Brain pericyte (primary cell): Measurements from ENCODE around the gene TMEM243.
"Not testable (repeated sequence)": the region's sequence is repeated elsewhere in the genome, so short reads cannot be mapped to it uniquely, and the experiment has no call there.

Source experiments
- DNase-seq: peaks from one replicate; pipeline ENCODE4 v3.0.0-alpha.2; 2012; ENCODE audit warnings: low read depth, low spot score

The TMEM243 gene, protein sequence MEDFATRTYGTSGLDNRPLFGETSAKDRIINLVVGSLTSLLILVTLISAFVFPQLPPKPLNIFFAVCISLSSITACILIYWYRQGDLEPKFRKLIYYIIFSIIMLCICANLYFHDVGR

DNA sequence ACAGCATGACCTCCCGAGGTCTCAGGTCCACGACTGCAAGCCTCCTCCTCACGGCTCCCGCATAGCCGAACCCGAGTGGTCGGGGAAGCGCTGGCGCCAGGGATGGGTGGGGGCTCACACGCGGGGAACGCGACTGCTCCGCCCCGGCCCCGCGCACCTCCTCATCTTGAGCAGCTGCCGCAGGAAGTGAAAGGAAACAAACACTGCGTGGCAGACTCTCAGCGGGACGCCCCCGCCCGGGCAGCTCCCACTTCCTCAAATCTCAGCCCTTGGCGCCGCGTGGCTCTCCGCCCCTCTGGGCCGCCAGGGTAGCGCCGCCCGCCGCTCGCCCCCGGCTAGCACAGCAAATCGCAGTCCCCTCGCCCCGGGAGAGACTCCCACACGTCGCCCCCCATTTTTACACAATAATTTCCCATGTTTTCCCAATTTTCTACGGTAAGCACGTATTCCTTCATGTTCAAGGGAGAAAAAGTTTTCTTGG is at the start of gene TMEM243:
TMEM243 (minus strand) TSS at position 188 of the 481 bp plus-strand sequence. CDS start 229 bp downstream, outside the sequence.
- no peak for DNase-seq

- no peak for DNase-seq
Observed at GRCh38 chr7:87267239-87267900, 47.8 kb upstream of the TMEM243 start.

- no peak for DNase-seq
Observed at GRCh38 chr7:87263537-87263936, 44.0 kb upstream of the TMEM243 start.

- DNase-seq, result no peak
Observed at GRCh38 chr7:87253589-87254087, 34.1 kb upstream of the TMEM243 start.

DNA sequence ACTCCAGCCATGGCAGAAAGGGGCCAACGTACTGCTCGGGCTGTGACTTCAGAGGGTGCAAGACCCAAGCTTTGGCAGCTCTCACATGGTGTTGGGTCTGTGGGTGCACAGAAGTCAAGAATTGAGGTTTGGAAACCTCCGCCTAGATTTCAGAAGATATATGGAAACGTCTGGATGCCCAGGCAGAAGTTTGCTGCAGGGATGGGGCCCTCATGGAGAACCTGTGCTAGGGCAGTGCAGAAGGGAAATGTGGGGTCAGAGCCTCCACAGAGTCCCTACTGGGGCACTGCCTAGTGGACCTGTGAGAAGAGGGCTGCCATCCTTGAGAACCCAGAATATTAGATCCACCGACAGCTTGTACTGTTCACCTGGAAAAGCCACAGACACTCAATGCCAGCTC is 26.1 kb upstream of the TMEM243 start:
- not testable (repeated sequence) for DNase-seq

DNA sequence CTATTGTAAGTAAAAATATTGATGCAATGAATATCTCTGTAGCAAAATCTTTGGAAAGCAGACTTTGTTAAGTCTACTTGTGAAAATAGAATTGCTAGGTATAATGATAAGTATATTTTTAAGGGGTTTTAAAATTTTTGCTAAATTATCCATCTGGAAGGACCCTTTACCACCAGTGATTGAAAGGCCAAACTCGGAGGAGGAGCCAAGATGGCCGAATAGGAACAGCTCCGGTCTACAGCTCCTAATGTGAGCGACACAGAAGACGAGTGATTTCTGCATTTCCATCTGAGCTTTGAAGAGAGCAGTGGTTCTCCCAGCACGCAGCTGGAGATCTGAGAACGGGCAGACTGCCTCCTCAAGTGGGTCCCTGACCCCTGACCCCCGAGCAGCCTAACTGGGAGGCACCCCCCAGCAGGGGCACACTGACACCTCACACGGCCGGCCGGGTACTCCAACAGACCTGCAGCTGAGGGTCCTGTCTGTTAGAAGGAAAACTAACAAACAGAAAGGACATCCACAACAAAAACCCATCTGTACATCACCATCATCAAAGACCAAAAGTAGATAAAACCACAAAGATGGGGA is 19.0 kb upstream of the TMEM243 start:
- DNase-seq, result not testable (repeated sequence)

GRCh38 chr7:87234949-87235348 is 15.4 kb upstream of the TMEM243 start:
- no peak for DNase-seq

GRCh38 chr7:87231711-87232110 is 12.2 kb upstream of the TMEM243 start:
- no peak for DNase-seq

DNA sequence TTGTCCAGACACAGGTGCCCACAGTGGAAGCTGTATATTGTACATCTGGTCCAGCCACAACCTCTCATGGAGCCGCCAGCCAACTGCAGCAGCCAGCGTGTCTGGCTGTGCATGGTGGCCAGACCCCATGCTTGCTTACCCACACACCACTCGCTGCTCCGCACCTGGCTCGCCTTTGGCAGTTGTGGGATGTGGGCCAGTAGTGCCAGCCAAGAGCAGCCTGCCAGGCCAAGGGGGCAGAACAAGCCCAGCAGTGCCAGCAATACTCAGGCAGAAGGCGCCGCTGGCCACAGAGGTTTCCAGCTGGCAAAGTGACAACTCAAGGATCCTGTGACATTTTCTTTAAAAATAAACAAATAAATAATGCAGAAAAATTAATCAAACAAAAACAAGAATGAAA is 11.7 kb upstream of the TMEM243 start:
- DNase-seq, result no peak

GRCh38 chr7:87226495-87226894 is 7.0 kb upstream of the TMEM243 start:
- DNase-seq, result no peak

DNA sequence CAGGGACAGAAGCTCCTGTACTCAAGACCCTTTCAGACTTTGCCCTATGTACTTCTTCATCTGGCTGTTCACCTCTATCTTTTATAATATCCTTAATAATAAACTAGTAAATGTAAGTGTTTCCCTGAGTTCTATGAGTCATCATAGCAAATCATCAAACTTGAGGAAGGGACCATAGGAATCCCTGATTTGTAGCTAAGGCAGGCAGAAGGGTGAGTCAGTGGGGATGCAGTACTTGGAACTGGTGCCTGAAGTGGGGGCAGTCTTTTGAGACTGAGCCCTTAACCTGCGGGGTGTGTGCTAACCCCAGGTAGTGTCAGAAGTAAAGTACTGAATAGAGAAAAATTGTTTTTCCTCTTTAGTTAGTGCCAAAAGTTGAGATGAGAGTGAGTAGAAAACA is 6.2 kb upstream of the TMEM243 start:
- DNase-seq, result no peak

DNA sequence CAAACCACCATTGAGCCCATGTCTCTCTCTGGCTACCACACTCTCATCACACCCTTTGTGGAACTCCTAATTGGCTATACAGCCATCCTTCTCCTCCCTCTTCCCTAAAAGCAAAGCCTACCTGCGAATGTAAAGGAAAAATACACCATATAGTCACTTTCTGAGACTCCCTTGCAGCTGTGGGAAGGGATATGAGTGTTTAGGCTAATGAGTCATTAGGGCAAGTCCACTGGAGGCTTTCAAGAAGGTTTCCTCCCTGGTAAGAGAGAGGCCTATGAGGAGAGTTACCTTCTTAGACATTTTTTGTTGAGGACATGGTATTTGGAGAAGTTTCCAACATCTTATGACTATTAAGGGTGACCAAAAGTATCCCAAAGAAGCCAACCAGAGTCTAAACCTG is 4.1 kb upstream of the TMEM243 start:
- no peak for DNase-seq

DNA sequence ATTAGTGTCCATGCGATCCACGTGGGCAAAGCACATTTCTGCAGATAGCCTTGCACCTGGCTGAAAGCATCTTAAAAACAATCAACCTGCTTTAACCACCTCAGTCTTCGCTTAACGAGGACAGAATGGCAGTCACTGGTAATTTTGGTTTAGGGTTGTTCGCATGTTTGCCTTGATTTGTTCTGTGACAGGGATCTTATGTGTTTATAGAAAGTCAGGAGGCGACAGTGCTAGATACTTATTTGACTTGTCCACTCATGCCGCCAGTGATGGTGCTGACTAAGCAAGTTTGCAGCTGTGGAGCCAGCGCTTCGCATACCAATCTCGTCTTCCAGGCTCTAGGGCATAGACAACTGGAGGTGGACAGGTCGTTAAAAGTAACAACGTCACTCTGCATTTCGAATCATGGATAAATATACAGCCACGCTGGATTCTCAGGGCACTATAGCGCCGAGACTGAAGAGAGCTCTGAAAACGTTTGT is 1.2 kb upstream of the TMEM243 start:
- no peak for DNase-seq

DNA sequence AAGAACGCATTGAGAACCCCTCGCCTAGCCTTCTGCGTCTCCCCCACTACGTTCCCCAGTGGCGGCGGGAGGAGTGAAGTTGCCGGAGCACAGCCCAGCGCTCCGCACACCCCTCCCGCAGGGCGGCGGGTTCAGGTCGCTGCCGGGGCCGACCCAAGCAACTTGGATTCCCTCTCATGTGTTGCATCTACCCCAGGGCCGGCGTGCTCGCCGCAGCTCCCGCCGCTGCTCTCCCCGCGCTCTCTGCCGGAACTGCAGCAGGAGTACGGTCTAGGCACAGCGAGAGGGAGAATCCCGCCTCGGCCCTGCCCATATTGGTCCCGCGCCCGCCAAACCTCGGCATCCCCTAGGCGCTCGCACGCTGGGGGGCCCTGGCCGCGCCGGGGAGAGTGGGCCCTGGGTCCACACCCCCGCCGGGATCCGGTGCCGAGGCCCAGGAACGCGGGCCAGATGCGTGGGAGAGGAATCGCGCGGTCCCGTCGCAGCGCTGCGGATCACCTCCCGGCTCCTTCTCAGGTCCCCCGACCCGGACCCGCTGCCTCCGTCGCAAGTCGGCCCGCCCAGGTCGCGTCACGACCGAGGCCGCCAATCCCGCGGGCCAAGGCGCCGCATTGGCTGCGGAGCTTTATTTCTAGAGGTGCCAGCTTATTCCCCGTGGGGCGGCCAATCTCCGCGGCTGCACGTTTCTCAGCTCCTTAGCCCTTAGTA is 648 bp upstream of the TMEM243 start:
- DNase-seq, result no peak

DNA sequence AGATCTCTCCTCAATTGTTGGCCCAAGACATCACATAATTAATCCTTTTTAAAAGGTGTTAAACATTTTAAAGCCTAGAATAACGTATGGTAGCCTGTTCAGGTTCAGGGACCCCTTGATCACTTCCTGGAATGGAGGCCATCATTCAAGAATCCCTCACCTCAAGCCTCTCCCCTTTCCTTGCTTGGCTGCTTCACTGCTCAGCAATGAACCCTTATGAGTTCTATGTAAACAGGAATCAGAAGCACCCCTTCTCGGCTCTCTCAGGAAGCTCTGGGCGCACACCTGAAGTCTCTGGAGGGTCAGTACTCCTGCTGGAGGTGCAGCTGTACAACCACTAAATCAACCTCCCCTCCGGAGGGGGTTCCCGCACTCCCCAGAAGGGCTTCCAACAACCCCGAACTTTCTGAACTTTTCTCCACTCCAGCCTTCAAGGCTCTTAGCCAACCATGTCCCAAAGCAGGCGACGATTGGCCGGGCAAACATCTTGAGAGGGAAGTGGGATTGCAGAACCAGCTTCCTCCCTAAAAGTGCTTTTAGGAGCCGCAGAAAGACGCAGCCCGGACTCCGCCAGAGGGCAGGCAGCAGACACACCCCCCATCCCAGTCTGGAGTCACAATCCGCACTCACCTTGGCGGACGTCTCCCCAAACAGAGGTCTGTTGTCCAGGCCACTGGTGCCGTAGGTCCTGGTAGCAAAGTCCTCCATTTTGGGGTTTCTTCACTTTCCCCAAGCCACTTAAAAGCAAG is 562 bp downstream of the TMEM243 start:
- DNase-seq, result no peak

DNA sequence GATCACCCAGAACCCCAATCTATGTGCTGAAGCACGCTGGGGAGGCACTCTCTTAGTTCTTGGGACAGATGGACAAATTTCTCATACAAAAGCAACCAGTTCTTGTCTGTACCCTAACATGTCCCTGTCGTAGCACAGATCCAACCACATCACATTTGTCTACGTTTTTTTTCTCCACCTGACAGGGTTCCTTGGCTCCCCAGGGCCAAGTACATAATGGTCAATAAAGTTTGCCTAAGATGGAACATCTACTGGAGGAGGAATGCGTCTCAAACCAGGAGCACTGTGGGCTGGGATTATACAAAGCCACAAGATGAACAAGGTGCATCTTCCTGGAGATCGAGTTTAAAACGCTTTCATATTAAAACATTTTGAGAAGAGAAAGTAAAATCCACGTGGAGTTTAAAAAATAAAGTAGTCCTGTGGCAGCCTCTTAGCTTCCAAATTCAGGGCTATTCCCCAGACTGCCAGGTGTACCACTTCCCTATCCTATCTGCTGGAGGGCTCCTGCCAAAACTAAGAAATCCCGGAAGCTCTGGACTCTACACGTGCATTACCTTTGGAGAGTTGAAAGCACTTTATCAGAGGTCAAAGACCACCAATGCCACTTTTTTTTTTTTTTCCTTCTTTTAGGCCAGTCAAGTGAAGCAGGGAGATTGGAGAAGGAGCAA is 1.4 kb downstream of the TMEM243 start:
- no peak for DNase-seq

DNA sequence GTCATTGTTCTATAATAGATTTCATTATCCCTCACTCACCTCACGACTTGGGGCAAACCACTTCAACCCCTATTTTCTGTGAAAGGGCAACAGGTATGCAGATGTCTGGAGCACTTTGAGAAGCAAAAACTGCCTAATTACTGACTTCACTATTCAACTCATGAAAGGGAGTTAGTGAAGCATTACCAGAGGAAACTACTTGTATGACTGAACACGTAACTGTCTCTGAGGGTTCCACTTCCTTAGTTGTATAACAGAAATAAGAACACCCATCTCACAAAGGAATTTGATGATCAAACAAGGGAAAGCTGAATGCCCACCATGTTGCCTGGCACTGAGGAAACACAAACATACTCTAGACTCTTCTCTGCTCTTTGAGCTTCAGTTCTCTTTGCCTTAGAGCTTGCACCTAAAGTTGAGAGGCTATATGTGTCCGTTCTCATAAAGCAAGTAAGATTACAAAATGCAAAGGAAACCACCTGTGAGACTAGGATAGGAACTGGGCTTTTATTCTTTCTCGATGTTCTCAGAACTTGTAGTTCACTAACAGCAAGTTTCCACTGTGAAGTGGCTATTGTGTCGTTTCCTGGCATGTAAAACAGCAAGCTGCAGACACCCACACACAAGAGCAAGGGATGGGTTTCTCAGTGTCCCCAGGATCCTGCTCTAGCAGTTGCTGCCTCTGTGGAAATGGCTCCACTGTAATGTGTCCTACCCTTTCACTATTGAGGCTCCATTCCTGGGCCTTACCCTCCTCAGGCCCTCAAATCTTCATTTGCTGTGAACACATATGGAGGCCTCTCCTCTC is 2.6 kb downstream of the TMEM243 start:
- DNase-seq, result no peak

GRCh38 chr7:87215046-87215445 is 4.5 kb downstream of the TMEM243 start:
- no peak for DNase-seq

- no peak for DNase-seq
Observed at GRCh38 chr7:87213811-87214210, 5.7 kb downstream of the TMEM243 start.

GRCh38 chr7:87213252-87213651 is 6.3 kb downstream of the TMEM243 start:
- DNase-seq, result no peak
